Left ventricle myocardium superior (tissue), 1 donor: ENCODE results near the gene GPR4. TPM values are rescaled to one million over a fixed set of nuclear protein-coding genes. Genes with fewer than 3 reads are reported as not detected.

Experiments
- ATAC-seq: fragments of 200-7000 bp; cut with Tn5 transposase; one replicate; pipeline ENCODE4 v1.9.1; 2020; ENCODE audit warnings: mild to moderate bottlenecking, moderate library complexity
- DNase-seq: peaks from one replicate; pipeline ENCODE4 v3.0.0-alpha.2; 2020
- intact Hi-C: fragments of 100-400 bp; cut with micrococcal nuclease; formaldehyde crosslinking; loops from one replicate; pipeline ENCODE4 v1.11.0; 2022
- total RNA-seq: library from RNA; stranded (reverse); fragmentation: NEBNext Ultra II Directional; extraction: Animal tissue kit (Norgen Biotek cat#: 25700); gene quantifications from one replicate; pipeline ENCODE4 v1.2.1, GENCODE V29; 2021
- donor health status: DM: no; HTN: yes; CAD: no; lungs with severe emphysema.

Gene GPR4
- total RNA-seq, 1 donor from 2014 or later, result 4.8 TPM

- intact Hi-C loops, result no loop called here
- ATAC-seq, result no peak
- no peak for DNase-seq
Observed at GRCh38 chr19:45592366-45592765, 9.6 kb downstream of the GPR4 start.

- DNase-seq (no peak), ATAC-seq (no peak)
- intact Hi-C loops, result no loop called here
Observed at GRCh38 chr19:45591638-45592005, 10.4 kb downstream of the GPR4 start.

GRCh38 chr19:45591004-45591637, 10.9 kb downstream of the GPR4 start:
- DNase-seq (peak; percentile 63), ATAC-seq (peak; percentile 38)
- intact Hi-C loops, result no loop called here

- intact Hi-C loops, result no loop called here
- ATAC-seq (no peak), DNase-seq (no peak)
Observed at GRCh38 chr19:45590300-45591003, 11.6 kb downstream of the GPR4 start.

- intact Hi-C loops, result no loop called here
- no peak for ATAC-seq
Observed at GRCh38 chr19:45589768-45590167, 12.2 kb downstream of the GPR4 start.

GRCh38 chr19:45587873-45588272, 14.1 kb downstream of the GPR4 start:
- intact Hi-C loops, result no loop called here
- DNase-seq, result no peak
- ATAC-seq, result no peak

More at GRCh38 chr19:45589768-45590167, 12.2 kb downstream of the GPR4 start:
- no peak for DNase-seq

GRCh38 chr19:45585158-45585577, 16.8 kb downstream of the GPR4 start:
- ATAC-seq, result no peak
- no peak for DNase-seq
- intact Hi-C loops, result no loop called here

GRCh38 chr19:45584332-45585157, 17.5 kb downstream of the GPR4 start, which contains the start of gene OPA3:
Gene OPA3 (minus strand): TSS chr19:45584802. CDS start chr19:45584764, 38 bp downstream.
- intact Hi-C loops, result no loop called here
- peak; percentile 100 for DNase-seq
- ATAC-seq, result peak; percentile 95

- no peak for DNase-seq
- intact Hi-C loops, result no loop called here
- no peak for ATAC-seq
Observed at GRCh38 chr19:45581576-45581975, 20.4 kb downstream of the GPR4 start.

GRCh38 chr19:45578861-45579260, 23.2 kb downstream of the GPR4 start:
- ATAC-seq (peak; percentile 38), DNase-seq (no peak)
- intact Hi-C loops, result no loop called here

- intact Hi-C loops, result no loop called here
- peak; percentile 81 for ATAC-seq
- DNase-seq, result peak; percentile 65
Observed at GRCh38 chr19:45577111-45577905, 24.7 kb downstream of the GPR4 start.

GRCh38 chr19:45576682-45577081, 25.3 kb downstream of the GPR4 start:
- intact Hi-C loops, result no loop called here
- ATAC-seq (no peak), DNase-seq (no peak)

GRCh38 chr19:45575216-45575615, 26.8 kb downstream of the GPR4 start:
- intact Hi-C loops, result no loop called here
- no peak for ATAC-seq

GRCh38 chr19:45574526-45574925, 27.5 kb downstream of the GPR4 start:
- peak; percentile 35 for ATAC-seq
- intact Hi-C loops, result no loop called here
- DNase-seq, result no peak

More at GRCh38 chr19:45575216-45575615, 26.8 kb downstream of the GPR4 start:
- DNase-seq, result no peak

- peak; percentile 49 for ATAC-seq
- intact Hi-C loops, result no loop called here
Observed at GRCh38 chr19:45571457-45572220, 30.4 kb downstream of the GPR4 start.

GRCh38 chr19:45569619-45570421, 32.2 kb downstream of the GPR4 start:
- peak; percentile 76 for DNase-seq
- peak; percentile 70 for ATAC-seq
- intact Hi-C loops, result no loop called here

More at GRCh38 chr19:45571457-45572220, 30.4 kb downstream of the GPR4 start:
- DNase-seq, result no peak

- intact Hi-C loops, result no loop called here
- DNase-seq, result no peak
- peak; percentile 79 for ATAC-seq
Observed at GRCh38 chr19:45568732-45569131, 33.3 kb downstream of the GPR4 start.

- DNase-seq, result no peak
- intact Hi-C loops, result no loop called here
- ATAC-seq, result no peak
Observed at GRCh38 chr19:45567609-45568008, 34.4 kb downstream of the GPR4 start.
